NCI-H1417 (cell line): ENCODE data around the gene SLC12A3.
A peak's percentile ranks its signal among the peaks of the same experiment; 100 is the strongest.

ENCODE experiments used
- DNase-seq, 3 experiments: peaks; one replicate each; lab custom pipeline; 2025; lab: John Stamatoyannopoulos, UW

The SLC12A3 gene, protein sequence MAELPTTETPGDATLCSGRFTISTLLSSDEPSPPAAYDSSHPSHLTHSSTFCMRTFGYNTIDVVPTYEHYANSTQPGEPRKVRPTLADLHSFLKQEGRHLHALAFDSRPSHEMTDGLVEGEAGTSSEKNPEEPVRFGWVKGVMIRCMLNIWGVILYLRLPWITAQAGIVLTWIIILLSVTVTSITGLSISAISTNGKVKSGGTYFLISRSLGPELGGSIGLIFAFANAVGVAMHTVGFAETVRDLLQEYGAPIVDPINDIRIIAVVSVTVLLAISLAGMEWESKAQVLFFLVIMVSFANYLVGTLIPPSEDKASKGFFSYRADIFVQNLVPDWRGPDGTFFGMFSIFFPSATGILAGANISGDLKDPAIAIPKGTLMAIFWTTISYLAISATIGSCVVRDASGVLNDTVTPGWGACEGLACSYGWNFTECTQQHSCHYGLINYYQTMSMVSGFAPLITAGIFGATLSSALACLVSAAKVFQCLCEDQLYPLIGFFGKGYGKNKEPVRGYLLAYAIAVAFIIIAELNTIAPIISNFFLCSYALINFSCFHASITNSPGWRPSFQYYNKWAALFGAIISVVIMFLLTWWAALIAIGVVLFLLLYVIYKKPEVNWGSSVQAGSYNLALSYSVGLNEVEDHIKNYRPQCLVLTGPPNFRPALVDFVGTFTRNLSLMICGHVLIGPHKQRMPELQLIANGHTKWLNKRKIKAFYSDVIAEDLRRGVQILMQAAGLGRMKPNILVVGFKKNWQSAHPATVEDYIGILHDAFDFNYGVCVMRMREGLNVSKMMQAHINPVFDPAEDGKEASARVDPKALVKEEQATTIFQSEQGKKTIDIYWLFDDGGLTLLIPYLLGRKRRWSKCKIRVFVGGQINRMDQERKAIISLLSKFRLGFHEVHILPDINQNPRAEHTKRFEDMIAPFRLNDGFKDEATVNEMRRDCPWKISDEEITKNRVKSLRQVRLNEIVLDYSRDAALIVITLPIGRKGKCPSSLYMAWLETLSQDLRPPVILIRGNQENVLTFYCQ

DNA sequence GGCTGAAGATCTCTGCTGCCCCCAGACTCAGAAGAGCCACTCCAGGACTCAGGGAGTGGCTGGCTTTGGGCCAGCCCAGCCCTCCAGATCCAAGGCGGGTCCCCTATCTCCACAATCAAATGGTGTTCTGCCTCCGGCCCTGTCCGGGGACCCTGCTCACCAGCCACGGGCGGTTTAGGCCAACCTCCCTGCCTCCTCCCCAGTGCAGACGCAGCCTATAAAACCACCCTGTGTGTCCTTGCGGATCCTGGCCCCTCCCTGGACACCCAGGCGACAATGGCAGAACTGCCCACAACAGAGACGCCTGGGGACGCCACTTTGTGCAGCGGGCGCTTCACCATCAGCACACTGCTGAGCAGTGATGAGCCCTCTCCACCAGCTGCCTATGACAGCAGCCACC, at the start of gene SLC12A3:
Gene SLC12A3, plus strand, starts transcription at position 248 of the 400 bp plus-strand sequence. Its CDS starts 29 bp downstream, at position 277.
- DNase-seq: no peak

DNA sequence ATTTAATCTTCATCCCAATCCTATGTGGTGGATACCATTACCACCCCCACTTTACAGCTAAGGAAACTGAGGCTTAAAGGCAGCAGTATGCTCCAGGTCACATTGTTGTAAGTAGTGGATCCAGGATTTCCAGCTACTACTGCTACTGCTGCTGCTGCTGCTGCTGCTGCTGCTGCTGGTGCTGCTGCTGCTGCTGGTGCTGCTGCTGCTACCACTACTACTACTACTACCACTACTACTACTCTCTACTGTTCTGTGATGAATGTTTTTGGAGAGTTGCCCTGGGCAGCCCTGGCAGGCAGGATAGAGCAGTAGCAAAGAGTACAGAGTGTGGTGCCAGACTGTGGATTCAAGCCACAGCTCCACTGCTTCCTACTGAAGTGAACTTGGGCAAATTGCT, 49.3 kb upstream of the SLC12A3 start:
- DNase-seq: no peak

DNA sequence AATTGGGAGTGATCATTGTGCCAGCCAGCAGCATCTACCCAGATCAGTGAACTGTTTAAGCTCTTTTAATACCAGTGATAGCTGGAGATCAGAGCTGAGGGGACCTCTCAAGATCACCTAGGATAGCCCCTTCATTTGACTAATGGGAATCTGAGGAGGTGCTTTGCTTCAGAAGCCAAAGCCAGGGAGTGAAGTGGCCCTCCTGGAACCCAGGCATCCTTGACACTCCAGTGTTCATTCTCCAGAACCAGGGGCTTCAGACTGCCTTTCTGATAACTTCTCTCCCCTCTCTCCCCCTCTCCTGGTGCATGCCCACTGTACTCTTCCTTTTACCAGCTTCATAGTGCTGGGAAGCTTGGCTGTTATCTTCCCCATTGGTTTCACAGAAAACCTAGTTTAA, 48.0 kb upstream of the SLC12A3 start:
- DNase-seq: no peak

DNA sequence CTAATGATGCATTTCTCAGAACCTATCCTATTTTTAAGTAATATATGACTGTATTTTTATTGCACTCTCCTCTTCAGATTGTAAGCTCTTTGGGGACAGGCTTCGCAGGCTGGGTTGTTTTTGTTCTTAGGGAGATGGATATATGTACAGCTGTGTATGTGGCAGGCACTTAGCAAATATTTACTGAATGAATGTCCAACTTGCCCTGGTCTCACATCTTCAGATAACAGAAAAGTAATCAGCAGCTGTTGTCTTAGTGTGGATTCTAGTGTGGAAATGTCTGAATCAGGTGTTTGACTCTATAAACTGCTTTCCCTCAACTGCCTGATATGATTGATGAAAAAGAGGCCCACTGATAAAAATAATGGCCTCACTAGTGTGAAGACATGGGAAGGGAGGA, 47.1 kb upstream of the SLC12A3 start:
- no peak for DNase-seq

DNA sequence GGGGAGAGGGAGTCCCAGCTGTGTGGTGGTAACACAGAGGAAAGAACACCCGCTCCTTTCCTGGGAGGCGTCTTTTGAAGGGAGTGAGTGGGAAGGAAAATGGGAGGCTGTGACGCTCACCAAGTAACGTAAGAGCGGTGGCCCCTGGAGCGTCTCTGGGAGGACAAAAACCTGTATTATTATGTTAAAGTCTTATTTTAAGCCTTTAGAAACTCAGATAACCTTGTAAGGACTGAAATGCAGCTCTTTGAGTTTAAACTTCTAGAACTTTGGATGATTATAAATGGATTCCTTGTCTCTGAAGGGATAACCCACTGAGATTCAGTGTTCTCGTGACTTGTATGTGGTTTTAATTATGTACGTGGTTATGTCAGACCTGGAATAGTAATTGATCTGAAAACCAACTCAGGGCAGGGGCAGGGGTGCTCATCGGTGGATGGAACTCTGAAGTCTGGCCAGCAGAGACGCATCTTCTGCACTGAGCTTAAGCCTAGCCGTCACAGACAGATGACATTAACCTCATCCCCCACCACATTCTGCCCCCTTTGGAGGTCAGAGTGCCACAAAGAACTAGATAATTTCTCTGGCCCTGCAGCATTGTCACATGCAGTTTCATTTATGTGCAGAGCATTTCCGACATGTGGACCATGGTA, 41.8 kb upstream of the SLC12A3 start:
- no peak for DNase-seq

DNA sequence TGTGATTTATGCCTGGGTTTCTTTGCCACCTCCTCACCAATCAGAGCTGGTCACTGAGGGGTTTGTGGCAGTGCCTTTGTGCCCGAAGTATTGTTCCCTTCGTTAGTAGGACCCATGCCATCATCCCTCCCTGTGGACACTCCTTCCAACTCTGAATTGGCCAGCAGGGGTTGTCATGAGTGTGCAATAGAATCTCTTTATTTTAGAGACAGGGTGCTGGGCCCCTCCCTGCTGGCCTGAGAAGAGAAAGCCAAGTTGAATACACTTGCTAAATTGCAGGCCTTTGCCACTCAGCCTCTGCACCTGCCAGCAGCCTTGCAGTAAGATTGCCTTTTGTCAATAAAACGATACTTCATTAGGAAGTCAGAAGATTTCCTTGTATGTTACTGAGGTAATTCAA, 40.7 kb upstream of the SLC12A3 start:
- peak in 2 of 3 experiments; percentile 64 to 83 for DNase-seq

DNA sequence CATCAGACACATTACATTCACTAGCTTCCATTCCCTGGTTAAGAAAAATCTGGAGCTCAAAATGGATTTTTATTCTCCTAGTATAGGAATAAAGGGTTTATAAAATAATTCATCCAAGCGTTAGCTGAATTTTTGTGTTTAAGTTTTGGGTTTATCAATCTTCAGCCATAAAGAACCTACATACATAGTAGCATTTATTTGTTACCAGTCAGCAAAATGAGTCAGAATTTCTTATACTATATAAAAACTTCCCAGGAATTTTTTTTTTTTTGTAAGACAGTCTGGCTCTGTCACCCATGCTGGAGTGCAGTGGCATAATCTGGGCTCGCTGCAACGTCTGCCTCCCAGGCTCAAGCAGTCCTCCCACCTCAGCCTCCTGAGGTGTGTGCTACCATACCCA, 40.2 kb upstream of the SLC12A3 start:
- DNase-seq: no peak

DNA sequence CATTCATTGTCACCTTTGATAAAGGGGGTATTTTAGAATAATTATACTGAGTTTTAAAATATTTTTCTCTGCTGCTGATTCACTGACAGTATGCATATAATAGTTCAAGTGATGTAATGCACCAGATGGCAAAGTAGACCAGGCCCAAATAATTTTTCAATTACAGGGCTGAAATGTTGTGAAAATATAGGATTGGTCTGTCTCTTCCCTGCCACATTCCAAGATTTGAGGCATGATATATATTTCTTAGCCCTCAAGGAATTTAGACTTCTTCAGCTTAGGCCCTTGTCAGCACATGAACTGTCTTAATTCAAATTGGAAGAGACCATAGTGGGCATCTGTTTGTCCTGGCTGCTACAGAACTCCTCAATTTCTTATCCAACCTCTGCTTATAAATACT, 39.2 kb upstream of the SLC12A3 start:
- DNase-seq: no peak

DNA sequence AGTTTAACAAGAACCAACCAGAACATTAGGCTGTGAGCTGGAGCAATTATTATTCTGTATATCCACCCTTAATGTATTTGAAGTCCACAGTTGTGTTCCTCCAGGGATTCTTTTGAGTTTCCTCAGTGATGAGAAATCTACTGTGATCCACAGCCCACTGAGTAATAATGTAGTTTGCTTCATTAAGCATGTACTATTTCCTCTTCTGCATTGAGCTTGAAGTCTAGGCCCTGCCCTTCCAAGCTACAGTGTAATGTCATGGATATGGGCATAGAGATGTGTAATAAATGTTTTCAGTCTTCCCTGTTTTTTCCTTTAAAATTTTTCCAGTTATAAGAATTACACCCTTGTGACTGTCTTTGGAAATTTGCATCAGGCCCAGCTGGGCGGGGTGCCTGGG, 36.4 kb upstream of the SLC12A3 start:
- DNase-seq: no peak

DNA sequence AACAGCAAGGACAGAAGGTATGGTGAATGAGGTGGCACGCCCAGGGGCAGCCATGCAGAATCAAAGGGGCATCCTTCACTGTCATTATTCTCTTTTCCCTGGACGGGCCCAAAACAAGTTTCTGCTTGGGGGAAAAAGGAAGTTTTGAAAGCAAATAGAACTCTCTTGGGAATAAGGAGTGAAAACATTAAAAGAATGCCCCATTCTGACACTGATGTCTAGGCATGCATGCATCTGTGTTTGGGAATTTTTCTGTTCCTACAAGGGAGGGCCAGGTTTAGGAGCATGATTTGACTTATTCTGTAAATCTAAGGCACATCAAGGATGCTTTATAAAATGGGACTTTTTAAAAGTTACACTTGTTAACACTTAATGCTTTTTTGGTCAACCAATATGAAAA, 34.3 kb upstream of the SLC12A3 start:
- DNase-seq: no peak

DNA sequence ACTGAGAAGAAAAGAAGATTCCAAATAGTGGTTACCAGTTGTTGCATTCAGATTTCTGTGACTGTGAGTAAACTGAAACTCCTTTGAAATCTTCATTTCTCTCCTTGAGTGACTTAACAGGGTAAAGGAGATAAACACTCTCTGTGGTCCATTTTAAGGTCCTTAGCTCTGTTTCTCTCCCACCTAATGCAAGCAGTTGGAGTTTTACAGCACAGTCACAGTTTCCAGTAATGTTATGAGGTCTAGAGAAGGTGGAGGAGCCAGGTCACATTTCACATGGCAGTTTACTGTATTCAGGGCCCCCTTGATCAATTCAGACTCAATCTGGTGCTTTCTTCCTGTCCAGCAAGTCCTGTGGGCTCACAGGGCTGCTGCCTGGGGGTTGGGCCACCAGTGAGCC, 32.2 kb upstream of the SLC12A3 start:
- no peak for DNase-seq

DNA sequence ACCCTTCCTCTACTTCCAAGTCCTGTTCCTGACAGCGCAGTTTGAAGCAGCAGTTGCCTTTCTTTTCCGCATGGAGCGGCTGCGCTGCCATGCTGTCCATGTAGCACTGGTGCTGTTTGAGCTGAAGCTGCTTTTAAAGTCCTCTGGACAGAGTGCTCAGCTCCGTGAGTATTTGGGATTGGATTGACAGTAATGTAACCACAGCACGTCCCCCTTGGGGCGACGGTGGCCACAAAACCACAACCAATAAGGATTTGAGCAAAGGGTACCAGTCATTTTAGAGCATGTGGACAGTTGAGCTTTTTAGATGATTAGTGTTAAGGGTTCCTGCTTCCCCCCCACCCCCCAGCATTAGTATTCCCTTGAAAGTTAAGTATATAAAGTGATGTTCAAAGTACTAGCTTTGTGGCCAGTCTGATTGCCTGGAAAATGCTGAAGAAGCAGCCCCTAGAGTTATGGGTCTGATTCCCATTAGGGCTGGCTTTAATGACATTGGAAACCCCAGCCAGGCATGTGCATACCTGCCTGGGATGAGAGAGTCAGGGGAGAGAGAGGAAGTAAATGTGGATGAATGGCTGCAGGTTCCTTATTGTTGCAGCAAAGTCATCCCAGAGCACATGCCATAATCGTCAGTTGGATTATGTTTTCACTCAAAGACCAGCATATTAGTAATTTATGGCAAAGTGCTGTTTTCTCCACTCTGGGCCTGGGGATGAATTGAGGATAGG, 31.6 kb upstream of the SLC12A3 start:
- no peak for DNase-seq

- no peak for DNase-seq
Observed at GRCh38 chr16:56835320-56835719, 29.7 kb upstream of the SLC12A3 start.

- peak in 1 of 3 experiments; percentile 47 for DNase-seq
Observed at GRCh38 chr16:56836410-56837230, 28.4 kb upstream of the SLC12A3 start.

DNA sequence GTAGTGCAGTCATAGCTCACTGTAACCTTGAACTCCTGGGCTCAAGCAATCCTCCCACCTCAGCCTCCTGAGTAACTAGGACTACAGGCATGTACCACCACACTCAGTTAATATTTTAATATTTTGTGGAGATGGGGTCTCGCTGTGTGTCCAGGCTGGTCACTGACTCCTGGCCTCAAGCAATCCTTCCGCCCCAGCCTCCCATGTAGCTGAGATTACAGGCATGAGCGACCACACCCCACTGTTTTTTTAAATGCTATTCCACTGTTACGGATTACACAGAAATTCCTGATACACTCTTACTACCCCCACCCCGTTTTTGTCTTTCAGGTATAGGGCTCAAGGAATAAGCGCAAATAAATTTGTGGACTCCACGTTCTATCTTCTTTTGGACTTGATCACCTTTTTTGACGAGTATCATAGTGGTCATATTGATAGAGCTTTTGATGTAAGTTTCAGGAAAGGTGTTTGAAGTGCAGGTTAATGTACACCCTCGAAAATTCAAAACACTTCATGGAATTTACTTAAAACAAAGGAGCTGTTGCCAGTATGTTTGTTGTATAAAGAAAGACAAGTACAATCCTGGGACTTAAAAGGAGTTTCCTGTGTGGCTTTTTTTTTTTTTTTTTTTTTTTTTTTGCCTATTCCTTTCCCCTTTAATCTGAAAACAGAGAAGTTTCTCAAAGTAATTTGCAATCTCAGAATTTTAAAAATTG, 26.2 kb upstream of the SLC12A3 start:
- DNase-seq: no peak

GRCh38 chr16:56841233-56841632, 23.8 kb upstream of the SLC12A3 start:
- no peak for DNase-seq

GRCh38 chr16:56841659-56842058, 23.3 kb upstream of the SLC12A3 start:
- DNase-seq: no peak

- DNase-seq: no peak
Observed at GRCh38 chr16:56842133-56842532, 22.9 kb upstream of the SLC12A3 start.

GRCh38 chr16:56844056-56844455, 21.0 kb upstream of the SLC12A3 start:
- no peak for DNase-seq
